NT2/D1 (cell line): ENCODE data around the gene IER3.

Experiments used
- SUZ12 ChIP-seq: IDR thresholded peaks from 2 replicates; pipeline ENCODE4 v1.6.1; 2011; ENCODE audit not compliant: insufficient read length, insufficient read depth; ENCODE audit errors: extremely low read depth
- YY1 ChIP-seq: IDR thresholded peaks from 2 replicates; pipeline ENCODE4 v1.6.1; 2011; ENCODE audit not compliant: insufficient read length, insufficient read depth
- ZNF274 ChIP-seq: IDR thresholded peaks from 2 replicates; pipeline ENCODE4 v1.6.1; 2011; ENCODE audit warnings: mild to moderate bottlenecking, low read depth, low read length

- TF ChIP-seq YY1 = no peak
- no peak for TF ChIP-seq ZNF274
- no peak for TF ChIP-seq SUZ12
These were observed 18.8 kb upstream of the IER3 start for GRCh38 chr6:30763155-30763617.
